WTC11 (cell line): ENCODE data around the gene LBX1. TPM values are rescaled to one million over a fixed set of nuclear protein-coding genes. Genes with fewer than 3 reads are reported as not detected.

ENCODE experiments used
- ATAC-seq: fragments of 200-7000 bp; cut with Tn5 transposase; 2 replicates; pipeline ENCODE4 v1.10.0; 2021; ENCODE audit warnings: mild to moderate bottlenecking, moderate library complexity
- CTCF ChIA-PET: fragments of 300-600 bp; sonication (Branson Sonifier 250); formaldehyde crosslinking; loops from one replicate; lab custom pipeline; 2021; ENCODE audit warnings: antibody characterized with exemption; lab: Charles Lee
- POLR2A ChIA-PET: fragments of 350-600 bp; sonication (Branson Sonifier 250); formaldehyde crosslinking; loops from one replicate; lab custom pipeline; 2021; ENCODE audit warnings: antibody characterized with exemption; lab: Charles Lee
- DNase-seq: peaks from one replicate; pipeline ENCODE4 v3.0.0; 2021; ENCODE audit warnings: low spot score
- H3K27ac Mint-ChIP-seq: 2 replicates; pipeline ENCODE4 v1.8.0; 2021; ENCODE audit warnings: mixed read lengths
- H3K27me3 Mint-ChIP-seq: 2 replicates; pipeline ENCODE4 v1.8.0; 2021; ENCODE audit warnings: low read depth, mild to moderate bottlenecking, moderate library complexity, mixed read lengths
- H3K36me3 Mint-ChIP-seq: 2 replicates; pipeline ENCODE4 v1.8.0; 2021; ENCODE audit warnings: mixed read lengths
- H3K4me1 Mint-ChIP-seq: 2 replicates; pipeline ENCODE4 v1.8.0; 2022; ENCODE audit warnings: mixed read lengths
- H3K4me3 Mint-ChIP-seq: 2 replicates; pipeline ENCODE4 v1.8.0; 2021; ENCODE audit warnings: mild to moderate bottlenecking, moderate library complexity, mixed read lengths
- H3K9me3 Mint-ChIP-seq: 2 replicates; pipeline ENCODE4 v1.8.0; 2021; ENCODE audit warnings: mixed read lengths
- ETV6 ChIP-seq: sonication (generic); formaldehyde crosslinking; IDR thresholded peaks from 2 replicates; pipeline ENCODE4 v1.8.1; 2022; ENCODE audit warnings: mild to moderate bottlenecking, missing genetic modification reagents
- GTF2I ChIP-seq: fragments of 250-450 bp; sonication (Bioruptor Pico); conservative IDR thresholded peaks from 2 replicates; pipeline ENCODE4 v1.4.0; 2021; ENCODE audit warnings: mild to moderate bottlenecking
- MYBL2 ChIP-seq: sonication (generic); formaldehyde crosslinking; IDR thresholded peaks from 2 replicates; pipeline ENCODE4 v1.8.1; 2023; ENCODE audit warnings: mild to moderate bottlenecking, moderate library complexity, missing genetic modification reagents
- ZNF263 ChIP-seq: sonication (generic); formaldehyde crosslinking; IDR thresholded peaks from 2 replicates; pipeline ENCODE4 v1.8.1; 2022; ENCODE audit warnings: low read depth, mild to moderate bottlenecking, moderate library complexity, missing genetic modification reagents
- ZNF317 ChIP-seq: sonication (generic); formaldehyde crosslinking; IDR thresholded peaks from 2 replicates; pipeline ENCODE4 v1.8.1; 2023; ENCODE audit warnings: low read depth, mild to moderate bottlenecking, moderate library complexity, missing genetic modification reagents, borderline replicate concordance
- total RNA-seq: library from RNA; stranded (reverse); gene quantifications from 3 replicates; pipeline ENCODE4 v1.2.3, GENCODE V29; 2021
- TF ChIP-seq, protein P1 (sequence below): sonication (generic); formaldehyde crosslinking; IDR thresholded peaks from 2 replicates; pipeline ENCODE4 v1.8.0; 2023; ENCODE audit warnings: missing genetic modification reagents, mild to moderate bottlenecking, borderline replicate concordance
- TF ChIP-seq, protein P2 (sequence below): sonication (generic); formaldehyde crosslinking; conservative IDR thresholded peaks from 2 replicates; pipeline ENCODE4 v1.8.1; 2023; ENCODE audit warnings: mild to moderate bottlenecking, low read depth, missing genetic modification reagents, moderate library complexity
- TF ChIP-seq, protein P3 (sequence below): fragments of 250-450 bp; sonication (Bioruptor Pico); conservative IDR thresholded peaks from 2 replicates; pipeline ENCODE4 v1.9.0; 2021; ENCODE audit warnings: mild to moderate bottlenecking

The LBX1 gene
- total RNA-seq, 1 experiment from 2014 or later, result not detected

DNA sequence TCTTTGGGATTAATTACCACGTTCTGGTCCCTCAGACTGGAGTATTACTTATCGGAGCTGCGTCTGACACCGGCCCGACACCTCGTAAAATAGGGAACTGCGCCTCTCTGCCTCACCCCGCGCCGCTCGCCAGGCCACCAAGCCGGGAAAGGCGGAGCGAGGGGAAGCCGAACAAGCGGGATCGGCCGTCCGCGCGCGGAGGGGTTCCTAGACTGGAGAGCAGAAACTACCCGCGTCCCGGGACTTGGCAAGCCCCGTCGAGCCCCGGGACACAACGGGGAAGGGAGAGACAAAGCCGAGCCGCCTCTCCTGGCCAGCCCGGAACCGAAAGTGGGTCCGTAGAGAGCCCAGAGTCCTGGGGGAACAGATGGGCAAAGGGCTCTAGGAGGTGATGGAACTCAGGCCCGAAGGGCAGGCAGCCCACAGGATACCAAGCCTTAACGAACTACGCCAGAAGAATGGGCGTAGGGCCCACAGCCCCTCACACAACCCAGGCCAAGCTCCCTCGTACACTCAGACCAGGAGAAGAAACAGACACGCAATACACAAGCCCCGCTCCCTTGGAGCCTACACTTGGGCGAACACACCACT, 6.5 kb downstream of the LBX1 start (continued):
- TF ChIP-seq, protein P1, sequence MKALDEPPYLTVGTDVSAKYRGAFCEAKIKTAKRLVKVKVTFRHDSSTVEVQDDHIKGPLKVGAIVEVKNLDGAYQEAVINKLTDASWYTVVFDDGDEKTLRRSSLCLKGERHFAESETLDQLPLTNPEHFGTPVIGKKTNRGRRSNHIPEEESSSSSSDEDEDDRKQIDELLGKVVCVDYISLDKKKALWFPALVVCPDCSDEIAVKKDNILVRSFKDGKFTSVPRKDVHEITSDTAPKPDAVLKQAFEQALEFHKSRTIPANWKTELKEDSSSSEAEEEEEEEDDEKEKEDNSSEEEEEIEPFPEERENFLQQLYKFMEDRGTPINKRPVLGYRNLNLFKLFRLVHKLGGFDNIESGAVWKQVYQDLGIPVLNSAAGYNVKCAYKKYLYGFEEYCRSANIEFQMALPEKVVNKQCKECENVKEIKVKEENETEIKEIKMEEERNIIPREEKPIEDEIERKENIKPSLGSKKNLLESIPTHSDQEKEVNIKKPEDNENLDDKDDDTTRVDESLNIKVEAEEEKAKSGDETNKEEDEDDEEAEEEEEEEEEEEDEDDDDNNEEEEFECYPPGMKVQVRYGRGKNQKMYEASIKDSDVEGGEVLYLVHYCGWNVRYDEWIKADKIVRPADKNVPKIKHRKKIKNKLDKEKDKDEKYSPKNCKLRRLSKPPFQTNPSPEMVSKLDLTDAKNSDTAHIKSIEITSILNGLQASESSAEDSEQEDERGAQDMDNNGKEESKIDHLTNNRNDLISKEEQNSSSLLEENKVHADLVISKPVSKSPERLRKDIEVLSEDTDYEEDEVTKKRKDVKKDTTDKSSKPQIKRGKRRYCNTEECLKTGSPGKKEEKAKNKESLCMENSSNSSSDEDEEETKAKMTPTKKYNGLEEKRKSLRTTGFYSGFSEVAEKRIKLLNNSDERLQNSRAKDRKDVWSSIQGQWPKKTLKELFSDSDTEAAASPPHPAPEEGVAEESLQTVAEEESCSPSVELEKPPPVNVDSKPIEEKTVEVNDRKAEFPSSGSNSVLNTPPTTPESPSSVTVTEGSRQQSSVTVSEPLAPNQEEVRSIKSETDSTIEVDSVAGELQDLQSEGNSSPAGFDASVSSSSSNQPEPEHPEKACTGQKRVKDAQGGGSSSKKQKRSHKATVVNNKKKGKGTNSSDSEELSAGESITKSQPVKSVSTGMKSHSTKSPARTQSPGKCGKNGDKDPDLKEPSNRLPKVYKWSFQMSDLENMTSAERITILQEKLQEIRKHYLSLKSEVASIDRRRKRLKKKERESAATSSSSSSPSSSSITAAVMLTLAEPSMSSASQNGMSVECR (CRISPR knock-in tag), result no peak
- TF ChIP-seq ZNF263 (CRISPR knock-in tag), result no peak
- TF ChIP-seq, protein P2, sequence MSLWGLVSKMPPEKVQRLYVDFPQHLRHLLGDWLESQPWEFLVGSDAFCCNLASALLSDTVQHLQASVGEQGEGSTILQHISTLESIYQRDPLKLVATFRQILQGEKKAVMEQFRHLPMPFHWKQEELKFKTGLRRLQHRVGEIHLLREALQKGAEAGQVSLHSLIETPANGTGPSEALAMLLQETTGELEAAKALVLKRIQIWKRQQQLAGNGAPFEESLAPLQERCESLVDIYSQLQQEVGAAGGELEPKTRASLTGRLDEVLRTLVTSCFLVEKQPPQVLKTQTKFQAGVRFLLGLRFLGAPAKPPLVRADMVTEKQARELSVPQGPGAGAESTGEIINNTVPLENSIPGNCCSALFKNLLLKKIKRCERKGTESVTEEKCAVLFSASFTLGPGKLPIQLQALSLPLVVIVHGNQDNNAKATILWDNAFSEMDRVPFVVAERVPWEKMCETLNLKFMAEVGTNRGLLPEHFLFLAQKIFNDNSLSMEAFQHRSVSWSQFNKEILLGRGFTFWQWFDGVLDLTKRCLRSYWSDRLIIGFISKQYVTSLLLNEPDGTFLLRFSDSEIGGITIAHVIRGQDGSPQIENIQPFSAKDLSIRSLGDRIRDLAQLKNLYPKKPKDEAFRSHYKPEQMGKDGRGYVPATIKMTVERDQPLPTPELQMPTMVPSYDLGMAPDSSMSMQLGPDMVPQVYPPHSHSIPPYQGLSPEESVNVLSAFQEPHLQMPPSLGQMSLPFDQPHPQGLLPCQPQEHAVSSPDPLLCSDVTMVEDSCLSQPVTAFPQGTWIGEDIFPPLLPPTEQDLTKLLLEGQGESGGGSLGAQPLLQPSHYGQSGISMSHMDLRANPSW (CRISPR knock-in tag), result no peak

DNA sequence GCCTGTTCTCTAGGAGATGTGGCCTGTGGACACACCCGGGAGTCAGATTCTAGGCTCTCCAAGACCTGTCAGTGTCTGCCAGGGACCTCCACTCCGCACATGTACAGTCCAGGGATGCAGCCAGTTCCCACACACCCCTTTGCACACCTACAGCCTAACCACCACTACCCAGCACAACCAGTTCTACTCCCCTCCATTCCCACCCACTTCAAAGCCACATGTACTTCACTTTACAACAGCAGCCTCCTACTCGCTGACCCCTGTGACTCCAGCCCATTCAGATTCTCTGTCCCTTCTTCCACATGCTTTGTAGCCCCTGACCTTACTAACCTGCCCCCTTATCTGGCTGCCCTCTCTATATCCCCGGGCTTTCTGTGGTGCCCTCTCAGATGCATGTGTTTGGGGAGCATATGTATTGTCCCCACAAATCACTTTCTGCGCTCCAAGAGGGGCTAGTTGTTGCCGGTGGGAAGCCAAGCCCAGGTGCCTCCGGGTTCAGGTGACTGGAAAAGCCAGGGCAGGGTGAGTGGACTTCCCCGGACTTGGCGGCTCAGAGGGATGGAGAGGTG, 7.2 kb downstream of the LBX1 start:
- H3K4me1 Mint-ChIP-seq, result peaks cover 53% of the 10 kb centered on the region
- H3K27me3 Mint-ChIP-seq, result peaks cover 98% of the 10 kb centered on the region
- H3K4me3 Mint-ChIP-seq, result no peak overlapping the region
- no peak for ATAC-seq
- POLR2A ChIA-PET, result no interaction called here
- no peaks in the 10 kb centered on the region for H3K9me3 Mint-ChIP-seq
- TF ChIP-seq ETV6 (CRISPR knock-in tag) (no peak), ZNF317 (CRISPR knock-in tag) (no peak), GTF2I (CRISPR knock-in tag) (no peak), MYBL2 (CRISPR knock-in tag) (no peak)
- TF ChIP-seq, protein P1 (CRISPR knock-in tag), result no peak
- TF ChIP-seq, protein P3, sequence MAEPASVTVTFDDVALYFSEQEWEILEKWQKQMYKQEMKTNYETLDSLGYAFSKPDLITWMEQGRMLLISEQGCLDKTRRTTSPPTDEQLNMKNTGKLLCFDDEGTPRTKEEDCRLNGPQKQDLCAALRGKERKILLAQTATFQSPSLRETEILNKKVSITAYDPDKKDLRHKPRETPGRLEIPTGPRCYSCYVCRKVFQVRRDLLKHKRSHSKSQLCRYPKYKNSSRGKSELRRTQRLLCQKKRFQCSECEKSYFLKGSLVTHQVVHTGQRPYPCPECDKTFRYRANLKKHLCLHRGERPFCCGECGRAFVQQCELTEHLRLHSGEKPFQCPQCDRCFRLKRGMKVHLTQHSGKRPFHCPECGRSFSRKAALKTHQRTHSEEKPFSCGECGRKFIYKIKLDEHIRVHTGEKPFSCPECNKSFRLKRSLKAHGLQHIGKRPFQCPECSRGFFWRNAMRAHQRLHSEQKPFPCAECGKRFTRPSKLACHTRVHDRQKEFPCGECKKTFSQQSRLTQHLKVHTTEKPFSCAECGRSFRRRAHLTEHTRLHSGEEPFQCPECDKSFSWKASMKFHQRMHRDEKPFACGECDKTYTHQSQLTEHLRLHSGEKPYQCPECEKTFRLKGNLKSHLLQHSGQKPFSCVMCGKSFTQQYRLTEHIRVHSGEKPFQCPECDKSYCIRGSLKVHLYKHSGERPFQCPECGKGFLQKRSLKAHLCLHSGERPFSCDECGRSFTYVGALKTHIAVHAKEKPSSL (CRISPR knock-in tag), result no peak
- TF ChIP-seq, all 79 proteins: peak for 0
- DNase-seq, result no peak
- no peak overlapping the region for H3K27ac Mint-ChIP-seq
- CTCF ChIA-PET, result interaction anchor here (0.6 to 2.8 kb wide), 5 partner anchors 8 to 287 kb away, joined by 5 to 15 read pairs (median 5); no protein-coding TSS in a partner anchor
- no peaks in the 10 kb centered on the region for H3K36me3 Mint-ChIP-seq
